GM12864 (cell line): ENCODE data around the gene IFI16.
"Not testable (repeated sequence)": the region's sequence is repeated elsewhere in the genome, so short reads cannot be mapped to it uniquely, and the experiment has no call there.

Source experiments
- DNase-seq: peaks from one replicate; pipeline ENCODE4 v3.0.0-alpha.2; 2011; ENCODE audit warnings: low read depth
- H3K4me3 ChIP-seq: 2 replicates; pipeline ENCODE4 v1.5.1; 2011; ENCODE audit warnings: mild to moderate bottlenecking, low read depth, low read length, control low read depth
- CTCF ChIP-seq: IDR thresholded peaks from 2 replicates; pipeline ENCODE4 v1.5.1; 2011; ENCODE audit warnings: low read depth, mild to moderate bottlenecking, moderate library complexity, low read length, control low read depth, inconsistent platforms; ENCODE audit errors: missing control alignments

The IFI16 gene

GRCh38 chr1:159090286-159091179 is 80.8 kb downstream of the IFI16 start:
- no peak for DNase-seq
- TF ChIP-seq CTCF: no peak
- H3K4me3 ChIP-seq: no peak overlapping the region

- TF ChIP-seq CTCF: no peak
- no peak for DNase-seq
- no peak overlapping the region for H3K4me3 ChIP-seq
These were observed 81.5 kb downstream of the IFI16 start for GRCh38 chr1:159091180-159091560.

GRCh38 chr1:159091607-159092031 is 81.9 kb downstream of the IFI16 start:
- TF ChIP-seq CTCF: no peak
- no peak for DNase-seq
- no peak overlapping the region for H3K4me3 ChIP-seq

- no peak overlapping the region for H3K4me3 ChIP-seq
- no peak for DNase-seq
- no peak for TF ChIP-seq CTCF
These were observed 82.5 kb downstream of the IFI16 start for GRCh38 chr1:159092036-159092760.

GRCh38 chr1:159098596-159098995 is 88.9 kb downstream of the IFI16 start:
- no peak overlapping the region for H3K4me3 ChIP-seq
- DNase-seq: no peak
- no peak for TF ChIP-seq CTCF

GRCh38 chr1:159100589-159100988 is 90.9 kb downstream of the IFI16 start:
- no peak for DNase-seq
- no peak for TF ChIP-seq CTCF
- H3K4me3 ChIP-seq: no peak overlapping the region

- not testable (repeated sequence) for DNase-seq
These were observed 93.3 kb downstream of the IFI16 start for GRCh38 chr1:159103021-159103420.

More at GRCh38 chr1:159103021-159103420, 93.3 kb downstream of the IFI16 start:
- H3K4me3 ChIP-seq: not testable (repeated sequence)
